Astrocyte of the hippocampus (primary cell): ENCODE measurements around the gene VCAN.

Experiments used
- DNase-seq: peaks from one replicate; pipeline ENCODE4 v3.0.0; 2011; ENCODE audit warnings: low read depth, low spot score

VCAN gene

DNA sequence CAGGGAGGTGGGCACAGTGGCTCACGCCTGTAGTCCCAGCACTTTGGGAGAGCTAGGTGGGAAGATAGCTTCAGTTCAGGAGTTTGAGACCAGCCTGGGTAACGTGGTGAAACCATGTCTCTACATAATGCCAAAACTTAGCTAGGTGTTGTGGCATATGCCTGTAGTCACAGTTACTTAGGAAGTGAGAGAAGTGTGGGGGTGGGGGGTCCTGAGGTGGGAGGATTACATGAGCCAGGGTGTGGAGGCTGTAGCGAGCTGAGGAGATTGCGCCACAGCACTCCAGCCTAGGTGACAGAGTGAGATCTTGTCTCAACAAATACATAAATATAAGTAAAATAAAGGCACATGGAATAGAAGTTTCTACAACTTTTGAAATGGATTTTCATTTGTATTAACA is 23.1 kb downstream of the VCAN start:
- no peak for DNase-seq

DNA sequence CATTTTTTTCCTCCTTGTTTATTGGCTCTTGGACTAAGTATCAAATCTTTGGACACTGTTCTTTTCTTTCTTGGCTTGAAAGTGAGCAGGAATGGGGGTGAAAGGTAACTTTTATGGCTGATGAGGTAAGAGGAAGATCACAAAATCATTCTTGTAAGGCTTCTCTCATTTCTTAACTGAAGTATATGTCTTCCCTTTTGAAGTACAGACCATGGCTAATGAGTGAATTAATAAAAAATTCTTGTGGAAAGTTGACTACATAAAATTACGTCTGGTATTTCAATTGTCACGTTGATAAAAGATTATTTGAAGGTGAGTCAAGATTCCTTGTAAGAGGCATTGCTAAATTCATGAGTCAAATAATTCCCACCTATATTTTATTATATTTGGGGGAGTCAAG is 25.1 kb downstream of the VCAN start:
- no peak for DNase-seq

DNA sequence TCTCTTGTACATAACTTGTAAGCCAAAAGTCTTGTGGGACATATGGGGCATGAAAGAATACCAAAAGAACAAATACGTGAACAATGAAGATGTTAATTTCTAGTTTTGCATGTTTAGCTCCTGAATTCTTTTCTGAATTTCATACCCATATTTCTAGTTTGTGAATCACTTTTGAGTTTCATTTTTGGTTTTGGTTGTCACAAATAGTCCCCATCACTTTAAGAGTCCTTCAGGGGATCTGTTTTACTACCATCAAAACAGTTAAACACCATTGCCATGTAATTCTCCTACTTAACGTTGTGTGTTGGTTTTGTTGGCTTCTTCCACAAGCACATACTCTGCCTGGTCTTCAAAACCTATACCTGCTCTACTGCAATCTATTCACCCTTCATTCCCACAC is 27.0 kb downstream of the VCAN start:
- no peak for DNase-seq

DNA sequence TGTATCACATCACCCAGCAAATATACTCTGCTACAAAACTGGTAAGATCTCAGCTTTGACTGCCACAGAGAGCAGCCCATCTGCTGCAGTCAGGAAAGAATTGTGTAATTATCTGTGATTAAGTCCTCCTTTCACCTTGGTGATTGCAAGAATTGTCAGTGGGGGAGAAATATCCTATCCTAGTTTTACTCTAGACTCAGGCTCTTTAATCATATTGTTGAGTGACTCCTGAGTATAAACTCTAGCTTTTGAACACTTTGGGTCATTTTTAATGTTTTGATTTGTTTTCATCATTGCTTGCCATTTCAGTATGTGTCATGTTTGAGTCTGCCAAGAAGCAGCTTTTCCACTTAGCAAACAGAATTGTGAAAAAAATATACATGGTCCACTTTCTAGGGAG is 32.1 kb downstream of the VCAN start:
- no peak for DNase-seq

DNA sequence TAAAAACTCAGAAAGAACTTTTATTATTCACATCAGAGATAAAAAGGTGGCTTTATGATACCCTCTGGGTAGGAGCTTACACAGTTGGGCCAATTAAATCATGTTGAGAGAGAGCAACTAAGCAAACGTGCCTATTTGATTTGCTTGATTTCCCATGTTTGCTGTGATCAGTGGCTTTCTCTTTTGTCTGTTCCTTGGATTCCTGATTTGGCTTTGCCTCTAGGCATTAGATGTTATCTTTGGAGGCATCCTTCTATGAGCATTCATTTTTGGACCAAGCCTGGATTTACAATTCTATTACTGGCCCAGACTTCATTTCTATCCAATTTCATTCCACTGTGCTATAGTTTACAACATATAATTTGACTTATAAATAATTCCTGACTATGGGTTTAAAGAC is 35.9 kb downstream of the VCAN start:
- DNase-seq, result no peak

DNA sequence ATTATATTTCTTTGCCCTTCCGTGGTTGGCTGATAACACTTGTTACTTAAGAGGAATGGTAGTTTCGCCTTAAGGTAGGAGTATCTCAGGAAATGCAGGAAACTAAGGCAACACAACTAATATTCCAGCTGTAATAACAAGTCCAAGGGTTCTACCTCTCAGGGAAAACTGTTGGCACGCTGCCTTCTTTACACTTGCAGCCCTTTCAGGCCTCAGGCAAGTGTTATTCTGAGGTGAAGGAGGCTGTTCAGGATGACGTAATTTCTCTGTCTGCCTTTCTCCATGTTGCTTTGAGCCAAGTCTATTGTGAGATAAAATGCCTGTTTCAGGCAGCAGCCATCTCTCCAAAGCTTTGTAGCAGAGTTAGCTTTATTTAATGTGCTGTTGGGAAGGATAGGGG is 38.0 kb downstream of the VCAN start:
- DNase-seq, result peak; percentile 83

DNA sequence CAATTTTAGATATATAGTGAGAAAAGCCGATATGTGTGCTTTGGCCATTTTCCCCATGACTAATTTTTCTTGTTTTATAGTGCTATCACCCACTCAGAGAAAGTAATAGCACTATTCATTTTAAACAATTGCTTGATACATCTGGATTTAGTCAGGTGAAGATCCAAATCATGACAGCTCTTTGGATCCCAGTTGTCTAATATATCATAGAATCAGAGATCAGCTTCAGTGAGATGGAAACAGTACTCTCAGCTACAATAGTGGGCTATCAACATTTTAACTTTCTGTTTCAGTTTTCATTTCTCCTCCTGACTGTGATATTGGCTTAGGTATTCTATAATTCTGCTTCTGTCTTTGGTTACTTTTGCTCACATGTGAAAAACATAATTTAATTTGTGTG is 38.7 kb downstream of the VCAN start:
- DNase-seq, result no peak

DNA sequence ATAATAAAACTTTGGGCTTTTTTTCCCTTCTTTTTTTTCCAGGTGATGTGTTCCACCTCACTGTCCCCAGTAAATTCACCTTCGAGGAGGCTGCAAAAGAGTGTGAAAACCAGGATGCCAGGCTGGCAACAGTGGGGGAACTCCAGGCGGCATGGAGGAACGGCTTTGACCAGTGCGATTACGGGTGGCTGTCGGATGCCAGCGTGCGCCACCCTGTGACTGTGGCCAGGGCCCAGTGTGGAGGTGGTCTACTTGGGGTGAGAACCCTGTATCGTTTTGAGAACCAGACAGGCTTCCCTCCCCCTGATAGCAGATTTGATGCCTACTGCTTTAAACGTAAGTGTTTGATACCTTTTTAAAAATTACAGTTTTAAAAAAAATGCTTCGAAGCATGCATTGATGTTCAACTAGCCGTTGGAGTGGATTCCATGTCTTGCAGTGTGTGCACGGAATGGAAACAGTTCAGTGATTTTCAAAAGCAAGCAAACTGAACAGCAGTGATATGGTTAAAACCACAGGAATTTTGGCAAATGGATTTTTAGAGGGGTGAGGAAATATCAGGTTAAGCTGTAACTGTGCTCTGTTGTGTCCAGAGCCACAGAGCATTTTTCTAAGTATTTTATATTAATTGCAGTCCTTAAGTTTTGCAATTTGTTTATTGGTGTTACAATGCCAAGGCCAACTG is 40.7 kb downstream of the VCAN start:
- DNase-seq, result peak; percentile 83

DNA sequence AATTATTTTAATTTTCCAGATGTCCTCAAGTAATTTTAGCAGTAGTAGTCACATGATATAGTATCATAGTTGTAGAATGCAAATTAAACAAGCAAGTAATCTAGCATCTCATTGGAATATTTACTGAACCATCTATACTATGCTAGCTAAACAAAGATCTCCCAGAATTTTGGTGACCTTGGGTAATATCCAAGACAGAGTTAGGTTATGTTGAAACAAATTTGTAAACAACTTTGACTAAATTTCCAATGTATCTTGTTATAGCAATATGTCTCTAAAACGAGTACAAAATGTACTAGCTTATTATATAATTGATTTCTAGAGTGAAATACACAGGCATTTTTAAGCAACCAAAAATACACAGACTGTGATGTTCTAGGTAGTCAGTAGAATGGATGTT is 41.5 kb downstream of the VCAN start:
- no peak for DNase-seq

DNA sequence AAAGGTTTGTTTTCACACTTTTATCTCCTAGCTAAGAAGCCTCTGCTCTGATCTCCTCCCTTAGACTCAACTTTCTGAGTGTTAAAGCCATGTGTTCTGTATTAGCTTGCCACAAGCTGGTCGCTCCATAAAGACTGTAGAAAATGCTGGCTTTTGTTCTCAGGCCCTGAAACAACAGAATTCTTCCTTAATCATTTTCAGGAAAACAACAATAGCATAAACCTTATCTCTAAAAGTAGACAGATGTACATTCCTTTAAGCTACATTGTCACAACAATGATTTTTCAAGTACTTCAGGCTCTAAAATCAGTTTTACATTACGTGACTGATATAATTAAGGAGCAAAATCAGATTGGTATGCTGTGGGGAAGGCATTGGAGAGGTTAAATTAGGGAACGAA is 41.9 kb downstream of the VCAN start:
- DNase-seq, result peak; percentile 46

DNA sequence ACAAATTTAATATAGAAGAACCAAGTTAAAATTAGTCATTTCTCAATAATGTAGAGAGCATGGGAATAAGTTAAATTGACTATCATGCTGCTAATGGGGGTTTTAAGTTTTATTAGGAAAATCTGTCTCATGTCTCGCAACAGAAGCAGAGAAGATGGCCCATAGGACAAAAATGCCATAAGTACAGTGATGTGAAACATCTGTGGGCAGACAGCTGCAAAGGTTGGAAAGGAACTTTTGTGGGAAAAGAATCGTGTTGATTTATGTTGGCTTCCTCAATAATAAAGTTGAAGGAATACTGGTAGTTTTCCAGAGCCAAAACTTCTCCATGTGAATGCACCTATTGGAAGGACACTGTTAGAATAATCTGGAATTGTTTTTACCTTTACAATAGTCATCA is 44.8 kb downstream of the VCAN start:
- no peak for DNase-seq

DNA sequence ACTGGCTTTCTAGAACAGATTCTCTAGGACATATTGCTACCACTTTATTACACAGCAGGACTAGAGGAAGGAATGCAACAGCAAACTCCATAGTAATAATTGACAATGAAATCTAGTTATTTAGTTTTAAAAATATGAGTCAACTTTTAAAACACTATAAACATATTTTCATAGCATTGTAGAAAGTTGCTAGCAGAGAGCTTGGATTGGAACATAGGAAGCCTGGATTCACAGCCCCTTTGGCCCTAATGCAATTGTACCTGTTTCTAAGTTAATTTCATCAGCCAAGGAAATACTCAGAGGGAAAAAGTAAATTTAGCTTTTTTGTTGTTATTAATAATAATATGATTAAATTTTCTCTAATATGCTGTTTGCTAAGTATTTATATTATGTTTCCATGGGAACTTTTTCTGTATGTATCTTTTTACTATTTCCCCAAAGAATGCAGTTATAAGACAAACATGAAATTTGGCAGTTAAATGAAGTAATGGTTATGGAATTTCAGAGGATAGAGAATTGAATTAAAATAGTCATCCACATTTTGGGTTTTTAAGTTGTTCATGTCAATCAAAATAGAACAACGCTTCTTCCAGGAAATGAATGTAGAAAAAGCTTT is 45.6 kb downstream of the VCAN start:
- DNase-seq, result no peak

DNA sequence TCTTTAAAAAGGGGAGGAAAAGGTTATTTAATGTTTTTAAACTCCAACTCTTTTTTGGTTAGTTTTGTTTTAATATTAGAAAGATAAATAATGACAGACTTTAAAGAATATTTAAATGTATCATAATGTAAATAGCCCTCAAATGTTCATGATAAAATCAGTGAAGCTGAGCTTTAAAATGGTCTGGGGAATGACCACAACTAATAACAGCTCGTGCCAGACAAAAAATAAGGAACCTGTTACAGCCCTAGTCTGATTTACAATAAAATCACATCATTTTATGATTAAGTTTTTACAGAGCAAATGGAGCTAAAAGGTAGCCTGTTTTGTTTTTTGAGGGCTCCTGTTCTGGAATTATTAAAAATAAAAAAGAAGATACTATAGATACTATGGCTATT is 46.1 kb downstream of the VCAN start:
- no peak for DNase-seq

DNA sequence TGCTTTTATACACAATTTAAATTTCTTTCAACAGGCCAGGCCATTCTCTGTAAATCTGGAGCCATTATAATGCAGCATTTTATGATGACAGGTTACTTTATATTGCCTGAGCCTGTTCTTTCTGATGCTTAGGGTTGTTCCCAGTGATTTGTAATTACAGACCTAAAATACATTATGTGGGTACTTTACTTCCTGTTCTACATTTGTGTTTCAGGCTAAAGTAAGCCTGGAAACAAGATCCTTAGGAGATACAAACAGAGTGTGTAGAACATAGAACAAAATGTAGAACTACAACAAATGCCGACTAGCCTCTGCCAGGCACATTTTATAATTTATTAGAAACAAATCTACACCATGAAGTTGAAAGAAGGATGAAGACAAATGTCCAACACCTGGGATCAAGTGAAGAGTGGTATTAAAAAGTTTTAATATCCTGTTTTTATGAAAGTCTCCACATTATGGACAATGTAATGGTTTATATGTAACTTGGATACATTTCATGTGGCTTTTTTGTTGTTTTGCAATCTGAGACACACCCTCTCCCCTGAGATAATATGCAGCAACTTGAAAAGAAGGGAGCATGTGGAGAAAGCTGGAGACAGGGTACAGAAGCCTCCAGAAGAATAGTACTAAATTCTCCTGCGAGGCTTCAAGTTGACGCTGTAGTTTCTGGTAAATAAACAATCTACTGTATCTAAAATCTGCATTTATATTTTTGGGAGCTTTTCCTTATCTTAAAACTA is 46.9 kb downstream of the VCAN start:
- DNase-seq, result no peak

DNA sequence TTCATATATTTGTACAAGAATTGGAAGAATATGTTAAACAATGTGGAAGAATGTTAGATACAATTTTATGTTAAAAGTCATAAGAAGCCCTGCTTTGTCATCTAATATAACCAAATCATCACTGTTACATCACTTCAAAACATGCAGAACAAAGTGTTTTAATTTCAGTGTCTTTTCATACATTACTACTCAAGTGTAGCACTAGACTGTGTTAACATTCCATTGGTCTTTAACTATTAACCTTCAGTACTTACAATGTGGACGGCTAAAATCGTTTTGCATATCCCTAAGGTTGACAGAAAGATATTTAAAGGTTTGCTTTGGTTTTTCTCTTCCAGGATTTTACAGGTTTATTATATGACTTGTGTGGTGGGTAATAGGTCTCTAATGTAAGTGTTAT is 50.9 kb downstream of the VCAN start:
- no peak for DNase-seq

DNA sequence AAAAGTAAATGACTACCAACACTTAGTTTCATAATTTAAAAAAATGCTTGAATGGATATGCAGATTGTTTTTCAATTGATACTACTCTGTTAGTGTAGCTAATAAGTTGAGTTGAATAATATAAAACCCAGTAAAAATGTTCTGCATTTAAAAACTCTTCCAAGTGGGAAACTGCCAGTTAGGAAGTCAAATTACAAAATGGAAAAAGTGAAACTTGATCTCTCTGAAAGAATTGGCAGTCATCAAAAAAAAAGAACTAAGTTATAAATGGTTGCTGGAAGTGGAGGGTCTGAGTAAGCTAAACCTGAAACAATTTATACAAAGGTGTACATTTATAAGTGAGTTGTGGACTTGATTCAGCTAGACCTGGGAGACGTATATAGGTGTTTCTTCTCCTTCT is 52.4 kb downstream of the VCAN start:
- peak; percentile 23 for DNase-seq

DNA sequence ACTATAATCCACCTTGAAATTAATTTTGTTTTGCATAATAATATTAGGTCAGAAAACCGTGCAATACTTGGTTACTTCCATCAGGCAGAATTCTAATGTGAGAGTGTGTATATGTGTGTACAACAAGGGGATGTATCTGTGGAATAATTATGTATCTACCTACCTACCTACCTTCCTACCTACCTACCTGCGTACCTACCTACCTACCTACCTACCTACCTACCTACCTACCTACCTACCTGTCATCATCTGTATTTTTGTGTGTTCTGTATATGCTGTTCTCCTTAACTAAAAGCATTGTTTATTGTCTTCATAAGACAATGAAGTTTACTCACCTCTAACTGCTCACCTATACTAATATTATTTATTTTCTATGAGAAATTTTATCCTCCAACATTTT is 52.8 kb downstream of the VCAN start:
- no peak for DNase-seq

DNA sequence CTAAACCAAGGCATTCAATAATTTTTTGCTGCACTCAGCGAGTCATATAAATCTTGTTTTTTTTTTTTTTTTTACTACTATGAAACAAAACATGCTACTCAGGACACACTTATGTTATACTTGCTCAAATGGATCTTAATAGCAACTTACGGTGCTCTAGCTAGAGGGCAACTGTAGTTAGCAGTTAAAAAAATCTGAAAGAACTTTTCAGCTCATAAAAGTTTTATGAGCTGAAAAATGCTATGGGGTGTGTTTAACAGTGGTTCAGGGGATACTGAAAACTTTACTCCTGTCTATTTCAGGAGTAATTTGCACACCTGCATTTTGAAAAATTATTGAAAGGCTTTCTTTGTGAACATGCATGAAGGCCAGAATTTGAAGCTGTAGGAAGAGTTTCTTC is 53.4 kb downstream of the VCAN start:
- no peak for DNase-seq

DNA sequence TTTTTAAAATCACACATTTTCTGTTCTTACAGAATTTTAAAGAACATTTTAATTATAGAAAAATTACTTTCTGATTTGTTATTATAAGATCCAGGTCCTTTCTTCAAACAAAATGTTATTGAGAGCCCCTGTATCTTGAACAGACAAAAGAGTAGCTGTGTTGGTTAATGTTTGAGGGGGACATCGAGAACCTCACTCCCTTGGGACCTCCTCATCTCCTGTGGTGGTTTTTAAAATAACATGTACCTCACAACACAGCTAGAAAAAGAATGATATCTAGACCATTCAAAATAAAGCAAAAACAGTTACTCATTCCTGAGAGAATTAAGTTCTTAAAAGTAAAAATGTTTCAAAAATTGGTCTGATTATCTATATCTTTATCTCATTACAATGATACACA is 54.7 kb downstream of the VCAN start:
- DNase-seq, result no peak

DNA sequence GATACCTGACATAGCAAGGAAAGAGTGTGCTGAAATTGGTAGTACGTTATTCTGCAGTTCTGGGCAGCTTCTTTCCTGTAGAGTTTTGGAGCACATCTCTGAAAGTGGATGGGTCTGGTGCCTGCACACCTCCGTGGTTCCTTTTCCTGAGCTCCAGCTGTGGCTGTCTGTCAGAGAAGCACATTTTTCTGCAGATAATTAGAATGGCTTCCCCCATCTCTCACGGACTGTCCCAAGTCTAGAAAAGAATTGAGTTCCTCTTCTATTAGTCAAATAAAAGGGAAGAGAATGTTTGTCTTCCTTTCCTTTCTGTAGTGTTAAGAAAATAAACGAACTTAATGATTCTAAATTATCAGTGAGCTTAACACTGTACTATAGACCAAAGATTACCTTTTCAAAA is 55.7 kb downstream of the VCAN start:
- DNase-seq, result no peak

DNA sequence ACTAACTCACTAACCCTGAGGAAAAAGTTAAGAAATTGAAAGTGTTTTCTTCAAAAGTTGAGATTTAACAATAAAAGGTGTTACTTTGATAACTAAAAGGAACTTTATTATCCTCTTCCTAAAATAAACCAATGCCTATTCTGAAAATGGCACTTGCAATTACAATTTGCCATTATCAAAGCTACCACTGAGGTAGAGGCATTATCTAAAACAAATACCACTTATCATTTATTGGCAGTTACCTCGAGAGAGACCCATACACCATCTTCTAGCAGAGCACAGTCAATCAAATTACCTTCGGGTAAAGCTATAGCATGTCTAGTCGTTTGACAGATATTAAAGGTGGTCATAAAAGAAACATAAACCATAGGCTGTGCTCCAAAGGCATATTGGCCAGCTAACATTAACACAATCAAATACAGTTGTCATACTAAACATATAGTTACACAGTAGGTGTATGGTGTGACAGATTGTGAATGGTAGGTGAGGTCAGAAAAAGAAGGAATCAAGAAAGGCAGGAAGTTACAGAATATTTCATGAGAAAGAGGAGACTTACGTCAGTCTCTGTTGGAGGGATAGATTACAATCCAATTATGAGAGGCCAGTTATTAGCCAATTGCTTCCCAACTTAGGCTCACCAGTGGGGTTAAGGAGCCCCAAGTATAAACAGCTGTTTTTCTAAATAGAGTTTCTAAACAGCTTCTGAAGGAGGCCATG is 56.3 kb downstream of the VCAN start:
- DNase-seq, result no peak

DNA sequence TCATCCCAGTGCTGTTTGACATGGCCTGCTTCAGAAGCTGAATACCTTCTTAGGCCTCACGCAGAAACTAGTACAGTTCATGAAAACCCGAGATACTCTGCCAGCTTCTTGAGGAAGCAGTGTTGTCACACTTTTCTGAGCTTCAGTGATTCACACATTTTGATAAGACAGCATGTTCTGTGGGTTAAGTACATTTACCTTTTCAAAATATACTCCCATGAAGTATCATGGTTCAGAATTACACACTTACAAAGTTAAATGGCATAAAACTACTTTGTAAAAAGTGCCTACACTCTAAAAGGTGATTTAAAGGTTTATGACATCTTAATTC is 56.9 kb downstream of the VCAN start:
- peak; percentile 25 for DNase-seq

DNA sequence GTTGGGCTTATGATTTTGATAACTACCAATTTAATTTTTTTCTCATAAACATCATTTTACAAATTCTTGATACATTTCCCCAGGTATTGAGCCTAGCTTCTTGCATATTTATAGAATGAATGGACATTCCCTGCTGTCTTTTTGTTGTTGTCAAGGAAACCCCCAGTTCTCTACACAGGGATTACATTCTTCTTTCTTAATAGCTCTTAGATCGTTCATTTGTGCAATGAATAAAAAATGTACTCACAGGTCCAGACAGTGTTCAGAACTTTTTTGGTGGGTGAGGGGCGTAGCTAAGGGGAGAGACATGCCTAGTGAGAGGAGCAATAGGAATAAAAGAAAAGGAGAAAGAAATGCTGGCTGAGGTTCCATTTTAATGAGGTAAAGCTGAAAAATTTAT is 58.6 kb downstream of the VCAN start:
- DNase-seq, result peak; percentile 65
